SIG-M5 treated with dmso at 0.1 percent for 504 hours (cell line): ENCODE data around the gene ANXA2R.
"Not testable (repeated sequence)": the region's sequence is repeated elsewhere in the genome, so short reads cannot be mapped to it uniquely, and the experiment has no call there.

Experiments
- DNase-seq: peaks from one replicate; lab custom pipeline; 2025; ENCODE audit not compliant: unreplicated experiment; lab: John Stamatoyannopoulos, UW

Gene ANXA2R, protein sequence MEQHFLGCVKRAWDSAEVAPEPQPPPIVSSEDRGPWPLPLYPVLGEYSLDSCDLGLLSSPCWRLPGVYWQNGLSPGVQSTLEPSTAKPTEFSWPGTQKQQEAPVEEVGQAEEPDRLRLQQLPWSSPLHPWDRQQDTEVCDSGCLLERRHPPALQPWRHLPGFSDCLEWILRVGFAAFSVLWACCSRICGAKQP

DNA sequence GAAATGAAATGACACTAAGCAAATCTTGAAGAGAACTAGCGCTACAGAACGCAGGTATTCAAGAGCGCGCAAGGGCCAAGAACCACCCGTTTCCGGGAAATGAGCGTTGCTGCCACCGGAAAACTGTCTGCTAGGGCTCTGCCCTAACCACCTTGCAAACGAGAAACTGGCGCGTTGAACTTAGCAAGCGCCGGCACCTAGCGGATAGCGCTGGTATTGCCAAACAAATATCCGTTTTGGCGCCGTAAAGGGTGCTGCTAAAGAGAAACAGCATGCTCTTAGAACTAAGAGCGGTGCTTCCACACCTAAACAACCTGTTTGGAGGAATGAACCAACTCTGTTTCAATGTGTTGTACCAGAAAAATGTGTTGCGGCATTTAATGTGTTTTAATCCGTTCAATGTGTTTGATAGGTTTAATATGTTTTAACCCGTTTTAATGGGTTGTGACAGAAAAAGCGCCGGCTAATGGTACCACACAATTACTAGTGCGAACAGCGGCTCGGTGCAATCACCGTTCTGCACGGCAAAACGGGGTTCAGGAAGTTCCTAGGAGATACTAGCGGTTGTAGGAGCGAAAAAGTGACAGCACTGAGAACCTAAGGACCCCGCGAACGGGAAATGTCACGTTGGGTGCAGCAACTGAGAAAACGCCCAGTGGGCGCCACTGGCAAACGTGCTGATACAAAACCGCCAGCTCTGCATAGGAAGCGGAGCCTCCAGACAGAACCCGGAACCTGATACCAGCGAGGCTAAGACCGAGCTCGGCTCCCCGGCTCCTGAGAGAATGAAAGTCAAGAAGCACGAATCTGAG lies at the start of gene ANXA2R:
TSS of gene ANXA2R (minus strand) at position 33 of the 812 bp plus-strand sequence. CDS start 273 bp downstream, outside the sequence.
- DNase-seq, result peak; percentile 92

DNA sequence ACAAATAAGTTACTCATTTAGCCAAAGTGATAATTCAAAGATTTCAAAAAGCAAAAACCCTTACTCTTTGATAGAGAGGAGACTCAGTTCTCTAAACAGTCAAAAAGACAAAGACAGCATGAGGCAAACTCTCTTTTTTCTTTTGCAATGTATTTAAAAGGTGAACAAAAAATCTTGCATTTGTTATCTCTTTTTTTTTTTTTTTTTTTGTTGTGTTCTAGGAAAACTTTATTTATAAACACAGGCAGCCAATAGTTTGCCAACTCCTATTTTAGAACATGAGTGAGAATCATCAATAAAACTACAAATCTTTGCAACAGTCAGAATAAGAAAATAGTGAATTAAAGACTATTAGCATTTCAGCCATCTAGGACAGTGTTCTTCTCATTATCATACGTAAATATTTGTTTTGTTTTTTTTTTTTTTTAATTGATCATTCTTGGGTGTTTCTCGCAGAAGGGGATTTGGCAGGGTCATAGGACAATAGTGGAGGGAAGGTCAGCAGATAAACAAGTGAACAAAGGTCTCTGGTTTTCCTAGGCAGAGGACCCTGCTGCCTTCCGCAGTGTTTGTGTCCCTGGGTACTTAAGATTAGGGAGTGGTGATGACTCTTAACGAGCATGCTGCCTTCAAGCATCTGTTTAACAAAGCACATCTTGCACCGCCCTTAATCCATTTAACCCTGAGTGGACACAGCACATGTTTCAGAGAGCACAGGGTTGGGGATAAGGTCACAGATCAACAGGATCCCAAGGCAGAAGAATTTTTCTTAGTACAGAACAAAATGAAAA lies 46.2 kb upstream of the ANXA2R start:
- DNase-seq, result not testable (repeated sequence)

DNA sequence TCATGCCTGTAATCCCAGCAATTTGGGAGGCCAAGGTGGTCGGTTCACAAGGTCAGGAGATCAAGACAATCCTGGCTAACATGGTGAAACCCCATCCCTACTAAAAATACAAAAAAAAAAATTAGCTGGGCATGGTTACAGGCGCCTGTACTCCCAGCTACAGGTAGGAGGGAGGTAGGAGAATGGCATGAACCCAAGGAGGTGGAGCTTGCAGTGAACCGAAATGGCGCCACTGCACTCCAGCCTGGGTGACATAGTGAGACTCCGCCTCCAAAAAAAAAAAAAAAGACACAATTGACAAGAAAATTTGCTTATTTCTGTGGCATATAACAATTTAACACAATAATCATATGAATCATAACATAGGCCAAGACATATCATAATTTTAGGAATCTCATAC lies 45.3 kb upstream of the ANXA2R start:
- no peak for DNase-seq

DNA sequence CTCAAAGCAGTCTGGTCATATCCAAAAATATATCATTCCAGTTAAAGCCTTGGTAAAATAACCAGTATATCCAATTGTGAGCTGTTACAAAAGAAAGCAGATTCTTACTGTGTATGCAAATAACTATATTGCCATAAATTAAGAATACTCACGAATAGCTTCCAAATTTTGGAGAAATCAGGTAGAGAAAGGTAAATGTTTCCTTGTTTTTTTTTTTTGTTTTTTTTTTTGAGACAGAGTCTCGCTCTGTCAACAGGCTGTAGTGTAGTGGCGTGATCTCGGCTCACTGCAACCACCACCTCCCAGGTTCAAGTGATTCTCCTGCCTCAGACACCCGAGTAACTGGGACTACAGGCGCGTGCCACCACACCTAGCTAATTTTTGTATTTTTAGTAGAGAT lies 44.3 kb upstream of the ANXA2R start:
- DNase-seq, result not testable (repeated sequence)

DNA sequence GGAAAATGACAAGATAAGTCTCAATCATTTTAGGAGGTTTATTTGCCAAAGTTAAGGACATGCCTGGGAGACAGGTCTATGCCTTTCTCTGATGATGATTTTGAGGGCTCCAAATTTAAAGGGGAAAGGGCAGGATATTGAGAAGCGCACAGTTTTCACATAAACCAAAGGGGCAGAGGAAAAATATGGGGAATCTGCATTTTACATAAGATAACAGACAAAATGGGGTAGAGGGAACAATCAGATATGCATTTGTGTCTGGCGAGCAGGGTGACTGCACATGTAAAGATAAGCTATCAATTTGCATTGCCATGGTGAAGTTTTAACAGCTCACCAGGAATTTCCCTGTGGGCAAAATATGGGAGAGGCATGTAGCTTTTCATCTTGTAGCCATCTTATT lies 41.2 kb upstream of the ANXA2R start:
- not testable (repeated sequence) for DNase-seq

DNA sequence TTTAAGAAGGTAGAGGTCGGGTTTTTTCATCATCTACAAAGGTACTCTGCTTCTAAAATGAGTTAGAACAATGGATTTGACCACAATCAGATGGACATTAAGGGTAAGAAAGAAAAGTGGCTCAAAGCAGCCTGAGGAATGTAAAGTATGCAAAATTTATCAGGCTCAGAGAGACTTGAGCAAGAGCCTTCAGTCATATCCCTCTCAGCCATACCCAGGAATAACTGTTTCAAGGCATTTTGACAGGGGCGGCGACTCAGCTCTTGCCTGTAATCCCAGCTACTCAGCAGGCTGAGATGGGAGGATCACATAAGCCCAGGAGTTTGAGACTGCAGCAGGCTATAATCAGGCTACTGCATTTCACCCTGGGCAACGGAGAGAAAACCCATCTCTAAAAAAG lies 38.8 kb upstream of the ANXA2R start:
- DNase-seq, result no peak

DNA sequence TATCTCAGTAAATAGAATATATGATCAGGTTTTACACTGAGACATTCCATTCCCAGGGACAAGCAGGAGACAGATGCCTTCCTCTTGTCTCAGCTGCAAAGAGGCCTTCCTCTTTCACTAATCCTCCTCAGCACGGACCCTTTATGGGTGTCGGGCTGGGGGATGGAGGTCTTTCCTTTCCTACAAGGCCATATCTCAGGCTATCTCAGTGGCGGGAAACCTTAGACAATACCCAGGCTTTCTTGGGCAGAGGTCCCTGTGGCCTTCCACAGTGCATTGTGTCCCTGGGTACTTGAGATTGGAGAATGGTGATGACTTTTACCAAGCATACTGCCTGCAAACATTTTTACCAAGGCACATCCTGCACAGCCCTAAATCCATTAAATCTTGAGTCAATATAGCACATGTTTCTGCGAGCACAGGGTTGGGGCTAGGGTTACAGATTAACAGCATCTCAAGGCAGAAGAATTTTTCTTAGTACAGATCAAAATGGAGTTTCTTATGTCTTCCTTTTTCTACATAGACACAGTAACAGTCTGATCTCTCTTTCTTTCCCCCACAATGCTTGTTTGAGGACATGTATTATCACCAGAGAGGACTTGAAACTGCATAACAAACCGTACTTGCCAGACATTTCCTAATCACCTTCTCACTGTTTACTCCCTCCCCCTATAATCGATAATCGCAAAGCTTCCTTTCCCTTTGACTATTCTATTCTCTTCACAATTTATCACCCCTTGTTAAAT lies 37.5 kb upstream of the ANXA2R start:
- DNase-seq, result not testable (repeated sequence)

DNA sequence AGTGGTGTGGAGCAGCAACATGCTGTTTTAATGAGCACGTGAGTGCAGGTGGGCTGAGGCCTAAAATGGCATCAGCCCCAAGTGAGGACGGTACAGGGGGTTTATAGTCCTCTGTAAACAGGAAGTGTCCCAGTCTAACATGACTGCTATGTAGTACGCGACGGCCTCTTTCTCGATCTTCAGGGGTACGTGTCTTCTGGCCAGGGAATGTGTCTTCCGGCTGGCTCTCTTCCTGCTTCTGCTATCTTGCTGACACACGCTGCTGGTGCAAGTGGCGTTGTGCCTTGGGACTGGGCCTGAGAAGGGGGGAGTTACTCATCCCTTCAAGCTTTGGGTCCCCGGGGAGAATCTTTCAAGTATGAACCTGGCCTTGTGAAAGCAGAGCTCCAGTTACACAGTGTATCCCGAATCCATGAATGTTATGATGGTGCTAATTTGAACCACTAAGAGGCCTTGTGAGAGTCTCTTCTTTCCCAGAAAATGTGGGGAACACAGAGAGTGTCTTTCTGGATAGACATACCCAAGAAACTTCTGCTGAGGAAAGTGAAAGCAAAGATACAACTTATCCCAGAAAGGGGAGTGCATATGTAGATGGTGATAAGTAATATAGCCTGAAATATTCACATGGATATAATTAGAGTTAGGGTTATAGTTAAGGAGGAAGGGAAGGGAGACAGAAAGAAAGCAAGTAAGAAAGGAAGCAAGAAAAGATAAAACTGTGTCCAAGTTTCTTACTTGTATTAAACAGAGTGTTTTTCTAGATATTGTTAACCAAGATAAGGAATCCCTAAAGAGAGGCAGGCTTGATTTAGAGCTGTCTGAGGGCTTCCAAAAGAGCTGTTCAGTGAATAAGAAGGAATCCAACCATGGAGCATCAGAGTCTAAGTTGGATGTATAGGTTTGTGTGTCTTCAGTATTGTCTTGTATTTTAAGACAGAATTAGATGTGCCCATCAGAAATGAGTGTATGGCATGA lies 35.5 kb upstream of the ANXA2R start:
- DNase-seq, result no peak

DNA sequence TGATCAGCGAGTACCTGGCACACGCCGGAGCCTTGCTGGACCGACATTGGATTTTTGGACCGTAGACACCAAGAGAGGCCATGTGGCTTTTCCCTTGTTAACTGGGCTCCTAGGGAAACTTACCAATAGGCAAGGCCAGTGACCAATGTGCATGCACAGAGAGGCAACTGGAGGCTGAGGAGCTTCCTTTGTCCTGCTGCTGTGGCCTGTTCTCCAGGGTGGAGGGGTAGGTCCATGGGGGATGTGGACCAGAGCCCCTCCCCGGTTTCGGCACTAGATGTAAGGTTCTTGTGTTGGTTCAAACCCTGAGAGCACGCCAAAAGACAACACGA lies 34.8 kb upstream of the ANXA2R start:
- no peak for DNase-seq

DNA sequence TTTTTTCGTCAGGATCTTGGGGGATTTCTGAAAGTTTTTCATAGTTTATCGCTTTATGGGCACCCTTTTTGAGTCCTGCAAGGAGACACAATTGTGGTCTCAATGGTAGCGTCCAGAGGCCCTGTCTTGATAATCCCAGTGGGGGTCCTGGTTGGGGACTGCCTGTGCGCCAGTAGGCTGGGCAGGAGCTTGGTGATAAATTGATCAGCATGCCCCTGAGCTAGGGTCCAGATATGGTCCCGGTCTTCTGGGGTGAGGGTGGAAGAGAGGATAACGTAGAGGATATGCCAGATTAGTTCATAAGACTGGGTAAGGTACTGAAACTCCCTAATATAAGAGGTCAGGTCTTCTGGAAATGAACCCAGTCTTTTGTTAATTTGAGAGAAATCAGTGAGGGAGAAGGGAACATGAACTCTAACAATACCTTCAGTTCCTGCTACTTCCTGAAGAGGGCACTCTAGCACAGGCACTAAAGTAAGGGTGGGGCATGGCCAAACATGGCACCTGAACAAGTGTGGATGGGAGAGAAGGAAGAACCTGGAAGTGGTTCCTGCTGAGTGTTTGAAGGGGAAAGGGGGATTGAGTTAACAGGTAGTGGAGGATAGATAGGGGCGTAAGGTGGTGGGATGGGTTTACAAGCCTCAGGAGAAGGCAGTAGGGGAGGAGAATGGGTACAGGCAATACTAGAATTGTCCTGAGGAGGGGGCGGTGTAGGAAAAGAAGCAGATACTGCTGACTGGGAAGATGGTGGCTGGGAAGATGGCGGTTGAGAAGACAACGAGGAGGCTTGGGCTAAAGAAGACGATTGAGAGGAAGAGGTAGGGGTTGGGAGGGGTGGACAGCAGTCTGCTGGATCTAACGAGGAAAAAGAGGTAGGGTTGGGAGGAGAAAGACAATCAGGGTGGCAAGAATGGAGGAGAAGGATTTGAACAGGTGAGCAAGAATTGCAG lies 33.8 kb upstream of the ANXA2R start:
- peak; percentile 61 for DNase-seq

DNA sequence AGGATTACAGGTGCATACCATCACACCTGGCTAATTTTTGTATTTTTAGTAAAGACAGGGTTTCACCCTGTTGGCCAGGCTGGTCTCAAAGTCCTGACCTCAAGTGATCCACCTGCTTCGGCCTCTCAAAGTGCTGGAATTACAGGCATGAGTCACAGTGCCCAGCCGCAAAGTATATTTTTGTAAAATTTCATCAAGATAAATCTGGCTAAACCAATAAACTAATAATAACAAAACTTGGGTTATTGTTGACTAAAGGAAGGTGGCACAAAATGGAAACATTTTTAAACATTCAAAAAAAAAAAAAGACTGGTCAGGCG lies 29.2 kb upstream of the ANXA2R start:
- DNase-seq, result not testable (repeated sequence)

DNA sequence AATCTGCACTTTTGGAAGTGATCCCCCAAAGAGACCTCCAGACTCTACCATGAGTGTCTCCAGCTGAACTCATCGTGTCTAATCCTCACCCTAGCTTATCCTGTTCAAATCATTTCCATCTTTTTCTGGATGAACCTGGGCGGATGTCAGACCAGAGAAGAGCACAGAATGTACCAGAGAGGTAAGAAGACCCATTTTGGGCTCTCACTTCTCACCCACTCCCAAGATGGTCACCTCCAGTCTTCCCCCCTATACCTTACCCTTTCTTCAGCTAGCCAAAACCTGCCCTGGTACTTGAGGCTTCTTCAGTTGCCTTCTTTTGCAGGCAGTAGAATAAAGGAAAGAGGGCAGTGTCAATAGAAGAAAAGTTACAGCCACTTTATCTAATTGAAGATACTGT lies 27.9 kb upstream of the ANXA2R start:
- no peak for DNase-seq

DNA sequence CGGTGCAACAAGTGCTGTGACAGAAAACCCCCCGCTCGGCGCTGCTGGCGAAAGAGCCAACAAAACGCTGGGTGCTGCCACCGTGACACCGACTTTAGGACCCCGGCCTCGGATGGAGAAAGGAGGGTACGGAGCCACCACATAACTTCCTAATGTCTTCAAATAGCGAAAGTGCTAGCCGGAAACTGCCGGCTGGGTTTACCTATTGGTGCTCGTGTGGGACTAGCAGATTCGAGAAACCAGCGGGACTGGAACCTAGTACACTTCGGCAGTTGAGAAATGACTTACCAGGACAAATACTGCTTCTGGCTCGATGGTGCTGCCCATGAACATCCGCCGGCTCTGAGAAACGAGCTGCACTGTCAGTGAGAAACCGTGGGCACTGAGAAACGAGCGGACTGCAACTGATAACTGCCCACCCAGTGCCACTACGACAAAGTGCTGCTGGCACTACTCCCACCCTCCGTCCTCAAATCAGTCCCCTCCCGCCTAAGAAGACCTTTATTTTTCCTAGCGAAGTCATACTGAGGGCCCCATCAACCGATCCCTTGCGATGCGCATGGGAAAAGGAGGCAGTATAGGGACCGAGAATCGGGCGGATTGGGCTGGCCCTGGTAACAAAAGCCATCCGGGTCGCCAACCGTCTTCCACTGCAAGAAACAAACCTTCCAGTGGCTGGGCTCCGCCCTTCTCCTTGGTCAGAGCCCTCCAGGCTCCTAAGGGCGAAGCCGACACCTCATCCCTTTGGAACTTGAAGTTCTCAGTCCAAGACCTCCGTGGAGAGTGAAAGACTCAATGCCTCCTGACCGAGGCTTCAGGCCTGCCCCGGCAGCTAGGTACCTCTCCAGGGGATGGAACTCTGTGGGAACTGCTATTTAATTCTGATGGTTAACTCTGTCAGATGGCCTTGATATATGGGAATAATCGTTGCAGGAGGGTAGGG lies 27.0 kb upstream of the ANXA2R start:
- peak; percentile 92 for DNase-seq

DNA sequence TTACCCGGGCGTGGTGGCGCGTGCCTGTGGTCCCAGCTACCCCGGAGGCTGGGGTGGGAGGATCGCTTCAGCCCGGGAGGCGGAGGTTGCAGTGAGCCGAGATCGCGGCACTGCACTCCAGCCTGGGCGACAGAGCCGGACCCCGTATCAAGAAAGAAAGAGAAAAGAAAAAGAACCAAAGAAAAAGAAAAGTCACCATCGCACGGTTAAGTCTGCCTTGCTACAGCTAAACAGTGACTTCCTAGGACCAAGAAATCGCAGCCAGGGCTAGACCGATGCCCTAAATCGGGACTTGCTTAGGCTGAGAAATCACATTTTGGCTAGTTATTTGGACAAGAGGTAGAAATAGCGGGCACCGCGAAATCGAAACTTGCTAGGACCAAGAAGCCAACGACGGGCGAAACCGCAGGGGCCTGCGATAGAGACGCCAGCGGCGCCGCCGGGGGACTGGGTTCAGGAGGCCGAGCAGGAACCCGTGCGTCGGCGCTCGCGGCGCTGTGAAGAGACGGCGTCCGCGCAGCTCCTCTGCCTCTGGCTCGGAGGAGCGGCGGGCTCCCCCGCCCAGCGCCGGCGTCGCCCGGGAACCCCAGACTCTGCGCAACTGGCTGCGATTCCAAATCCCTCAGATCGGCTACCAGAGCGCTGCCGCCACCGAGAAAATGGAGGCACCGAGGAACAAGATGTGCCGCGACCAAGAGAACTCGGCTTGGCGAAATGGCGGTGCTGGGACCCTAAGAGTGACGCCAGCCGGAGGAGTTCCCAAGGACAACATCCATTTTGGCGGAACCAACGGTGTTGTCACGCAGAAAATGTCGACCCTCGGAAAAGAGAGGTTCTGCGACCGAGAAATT lies 26.1 kb upstream of the ANXA2R start:
- peak; percentile 80 for DNase-seq

DNA sequence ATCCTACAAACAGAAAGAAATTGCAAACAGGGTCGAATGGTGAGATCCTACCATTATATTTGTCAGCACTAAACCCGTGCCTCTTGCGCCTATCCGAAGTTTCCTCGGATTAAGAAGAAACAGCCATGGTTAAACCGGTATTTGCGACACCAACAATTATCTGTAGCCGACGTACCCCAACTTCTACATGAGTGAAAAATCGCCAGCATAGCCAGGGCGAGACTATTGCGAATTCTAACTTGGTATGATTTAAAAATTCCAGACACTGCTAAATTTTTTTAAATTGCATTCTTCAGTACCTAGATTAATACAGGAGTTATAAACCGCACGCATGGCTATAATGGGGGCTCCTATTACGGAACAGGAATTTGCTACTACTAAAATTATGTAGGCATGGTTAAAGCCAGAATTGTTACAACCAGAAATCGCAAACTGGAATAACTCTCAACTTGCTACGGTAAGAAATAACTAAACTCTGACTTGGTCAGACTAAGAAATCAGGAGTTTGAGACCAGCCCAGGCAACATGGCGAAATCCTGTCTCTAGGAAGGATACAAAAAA lies 25.3 kb upstream of the ANXA2R start:
- peak; percentile 45 for DNase-seq

DNA sequence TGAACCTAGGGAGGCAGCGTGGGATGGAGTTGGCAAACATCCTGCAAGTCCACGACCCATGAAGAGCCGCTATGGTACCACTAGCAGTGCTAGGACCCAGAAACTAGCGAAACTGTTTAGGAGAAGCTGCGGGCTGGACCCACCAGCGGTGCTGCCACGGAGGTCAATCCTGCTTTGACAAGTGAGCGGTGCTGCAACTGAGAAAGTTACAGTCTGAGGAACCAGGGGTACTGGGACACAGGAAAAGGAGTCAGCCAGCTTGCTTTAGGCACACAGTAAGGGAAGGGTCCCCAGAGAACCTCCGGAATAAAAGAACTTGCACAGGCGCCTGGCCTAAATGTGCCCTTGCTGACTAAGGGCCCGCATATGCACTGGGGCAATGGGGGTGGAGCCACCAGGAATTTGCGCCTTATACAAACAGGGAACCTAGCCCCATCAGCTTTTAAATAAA lies 23.6 kb upstream of the ANXA2R start:
- DNase-seq, result no peak
